ENCODE data around the gene DBN1. TPM values are rescaled to one million over a fixed set of nuclear protein-coding genes. Genes with fewer than 3 reads are reported as not detected.
A peak's percentile ranks its signal among the peaks of the same experiment; 100 is the strongest.

Gene DBN1
- total and polyA plus RNA-seq, 9 donors, result 18.4 to 91.6 (median 55.7) TPM

GRCh38 chr5:177503351-177504085 is 30.1 kb upstream of the DBN1 start:
- Histone ChIP-seq H3K4me1 (ENCODE audit: insufficient read depth) (no peaks in the 10 kb centered on the region), H3K27ac (no peak overlapping the region), H3K36me3 (no peaks in the 10 kb centered on the region), H3K4me3 (no peak overlapping the region), H3K9me3 (no peaks in the 10 kb centered on the region), H3K27me3 (no peaks in the 10 kb centered on the region)
- DNase-seq, result no peak
- TF ChIP-seq CTCF (IDR thresholded peaks at IDR 0.05), result no peak
- no peak for TF ChIP-seq POLR2A (IDR thresholded peaks at IDR 0.05)
- TF ChIP-seq EP300 (IDR thresholded peaks at IDR 0.05), result no peak
- 83 to 89% (median 85%) methylated on average over 20 to 24 of the region's 24 CpGs for WGBS, 3 donors
- intact Hi-C loops (cut with DNase I), result loop anchor here in 3 of 4 donors (5.0 to 10.0 kb wide), 2 partner anchors 111 to 189 kb away; partner anchors contain the start of gene MXD3 (in 1 of the 3)

- 70 to 82% (median 72%) methylated on average over 16 of the region's 16 CpGs for WGBS, 3 donors
- TF ChIP-seq EP300 (IDR thresholded peaks at IDR 0.05), result no peak
- TF ChIP-seq POLR2A (IDR thresholded peaks at IDR 0.05), result no peak
- no peak for TF ChIP-seq CTCF (IDR thresholded peaks at IDR 0.05)
- intact Hi-C loops (cut with DNase I), result loop anchor here in 3 of 4 donors (5.0 to 10.0 kb wide), 2 partner anchors 111 to 188 kb away; partner anchors contain the start of gene MXD3 (in 1 of the 3)
- Histone ChIP-seq H3K36me3 (no peaks in the 10 kb centered on the region), H3K4me1 (ENCODE audit: insufficient read depth) (no peaks in the 10 kb centered on the region), H3K4me3 (no peak overlapping the region), H3K27ac (no peak overlapping the region), H3K9me3 (no peaks in the 10 kb centered on the region), H3K27me3 (no peaks in the 10 kb centered on the region)
- DNase-seq, result no peak
These were observed 29.5 kb upstream of the DBN1 start for GRCh38 chr5:177502886-177503285.

DNA sequence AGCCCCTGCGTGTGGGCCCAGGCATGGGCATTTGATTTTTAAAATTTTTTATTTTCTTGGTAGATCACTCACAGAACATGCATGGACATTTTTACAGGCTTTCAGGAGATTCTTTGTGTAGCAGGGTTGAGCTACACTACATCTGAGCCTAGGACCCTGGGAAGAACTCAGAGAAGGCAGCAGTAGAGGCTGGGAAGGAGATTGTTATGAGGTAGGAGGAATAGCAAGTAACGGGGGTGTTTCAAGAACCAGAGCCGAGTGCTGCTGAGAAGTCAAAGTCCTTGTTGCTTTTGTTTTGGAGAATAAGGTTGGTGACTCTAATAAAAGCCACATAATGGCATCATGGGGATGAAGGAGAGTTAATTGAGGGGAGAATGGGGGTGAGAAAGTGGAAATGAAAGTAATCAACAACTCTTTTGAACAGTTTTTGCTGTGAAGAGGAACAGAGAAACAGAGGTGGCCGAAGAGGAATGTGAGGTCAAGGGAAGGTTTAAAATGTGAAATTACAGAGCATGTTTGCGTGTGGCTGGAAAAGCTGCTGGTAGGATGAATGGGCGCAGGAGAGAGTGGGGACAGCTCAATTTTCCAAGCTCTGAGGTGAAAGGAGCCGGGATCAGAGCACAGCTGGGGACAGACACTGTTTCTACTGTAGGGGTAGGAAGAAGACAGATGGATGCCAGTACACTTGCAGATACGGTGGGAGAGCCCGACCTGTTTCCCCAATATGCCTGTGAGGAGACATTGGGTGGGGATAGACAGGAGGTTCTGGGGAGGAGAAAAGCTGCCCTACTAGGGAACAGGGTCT is 28.6 kb upstream of the DBN1 start:
- TF ChIP-seq EP300 (IDR thresholded peaks at IDR 0.05) (no peak), CTCF (IDR thresholded peaks at IDR 0.05) (no peak), POLR2A (IDR thresholded peaks at IDR 0.05) (no peak)
- H3K27ac ChIP-seq, result no peak overlapping the region
- no peaks in the 10 kb centered on the region for H3K4me1 ChIP-seq (ENCODE audit: insufficient read depth)
- no peaks in the 10 kb centered on the region for H3K27me3 ChIP-seq
- no peak overlapping the region for H3K4me3 ChIP-seq
- no peaks in the 10 kb centered on the region for H3K36me3 ChIP-seq
- no peaks in the 10 kb centered on the region for H3K9me3 ChIP-seq
- intact Hi-C loops (cut with DNase I), result loop anchor here (1.0 to 10.0 kb wide), 5 partner anchors 45 to 187 kb away; partner anchors contain the start of gene MXD3 (in 1 of the 4)
- WGBS, 3 donors, result 26 to 51% (median 26%) methylated on average over 9 of the region's 9 CpGs
- DNase-seq, result no peak

DNA sequence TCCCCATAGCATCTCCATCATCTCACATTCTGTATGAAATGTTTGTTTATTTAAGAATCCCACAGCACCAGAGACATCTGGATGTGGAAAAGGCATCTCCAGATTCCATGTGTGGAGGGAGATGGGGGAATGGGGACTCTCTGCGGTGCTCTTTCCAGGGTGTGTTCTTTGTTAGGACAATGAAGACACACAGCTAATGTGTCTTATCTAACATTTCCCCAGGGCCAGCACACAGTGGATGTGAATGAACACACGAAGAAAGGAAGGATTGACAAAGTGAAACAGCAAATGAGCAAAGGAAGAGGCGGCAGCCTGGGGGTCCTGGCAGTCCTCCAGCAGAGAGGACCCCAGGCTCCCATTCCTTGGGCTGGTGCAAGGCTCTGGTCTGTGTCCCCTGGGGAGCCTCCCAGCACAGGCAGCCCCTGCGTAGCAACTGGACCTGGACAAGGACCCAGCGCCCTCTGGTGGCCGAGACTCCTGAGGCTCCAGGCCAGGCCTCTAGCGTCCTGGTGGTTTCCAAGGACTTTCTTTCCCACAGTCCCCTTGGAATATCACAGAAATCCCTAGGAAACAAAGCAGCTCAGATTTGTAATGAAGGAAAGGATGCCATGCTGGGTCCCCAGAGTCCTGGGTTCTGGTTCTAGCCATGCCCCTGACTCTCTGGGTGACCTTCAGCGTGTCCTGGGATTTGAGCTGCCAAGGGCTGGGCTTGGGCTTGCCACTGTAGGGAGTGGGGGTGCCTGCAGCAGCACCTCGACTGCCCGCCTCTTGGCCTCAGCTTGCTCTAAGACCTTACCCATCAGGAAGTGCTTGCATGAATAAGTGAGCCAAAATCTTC is 27.5 kb upstream of the DBN1 start:
- DNase-seq, result peak; percentile 93 to 97 (median 94)
- 20 to 22% (median 21%) methylated on average over 10 of the region's 10 CpGs for WGBS, 3 donors
- Histone ChIP-seq H3K4me1 (ENCODE audit: insufficient read depth) (peaks cover 1% of the 10 kb centered on the region), H3K4me3 (no peak overlapping the region), H3K9me3 (no peaks in the 10 kb centered on the region), H3K27me3 (no peaks in the 10 kb centered on the region), H3K36me3 (no peaks in the 10 kb centered on the region), H3K27ac (no peak overlapping the region)
- intact Hi-C loops (cut with DNase I), result loop anchor here (1.0 to 10.0 kb wide), 5 partner anchors 44 to 186 kb away; partner anchors contain the start of gene MXD3 (in 1 of the 4)
- peak; percentile 92 to 96 (median 93) for TF ChIP-seq CTCF (IDR thresholded peaks at IDR 0.05)
- TF ChIP-seq EP300 (IDR thresholded peaks at IDR 0.05), result no peak
- TF ChIP-seq POLR2A (IDR thresholded peaks at IDR 0.05), result no peak

Data from ovary (tissue), 9 donors.